Measurements from ENCODE around the gene RAP1GAP2.

GRCh38 chr17:2803971-2804370 lies 7.7 kb downstream of the RAP1GAP2 start:
- TF ChIP-seq YY1 (tag by site-specific recombination; IDR thresholded peaks at IDR 0.05) (no peak), ZNF555 (tag by site-specific recombination; conservative IDR thresholded peaks at IDR 0.05) (no peak)
